ENCODE measurements around the gene TTC27. TPM values are rescaled to one million over a fixed set of nuclear protein-coding genes. Genes with fewer than 3 reads are reported as not detected.
"Not testable (repeated sequence)": the region's sequence is repeated elsewhere in the genome, so short reads cannot be mapped to it uniquely, and the experiment has no call there.

Gene TTC27
- total and polyA plus RNA-seq, 8 donors = 9.9 to 26.9 (median 22.5) TPM

- ATAC-seq = no peak
- H3K4me1 ChIP-seq = peaks cover 6 to 9% of the 10 kb centered on the region in 2 donors
- no peaks in the 10 kb centered on the region for H3K9me3 ChIP-seq
- no peak for TF ChIP-seq CTCF (IDR thresholded peaks at IDR 0.05)
- intact Hi-C loops (cut with DNase I) = no loop called here
- no peak overlapping the region for H3K27ac ChIP-seq
- H3K4me3 ChIP-seq = no peak overlapping the region
- DNase-seq = no peak
- H3K27me3 ChIP-seq = no peaks in the 10 kb centered on the region
- H3K36me3 ChIP-seq = peaks cover 0 to 25% of the 10 kb centered on the region in 2 donors
These were observed 3.0 kb upstream of the TTC27 start for GRCh38 chr2:32624812-32625211.

DNA sequence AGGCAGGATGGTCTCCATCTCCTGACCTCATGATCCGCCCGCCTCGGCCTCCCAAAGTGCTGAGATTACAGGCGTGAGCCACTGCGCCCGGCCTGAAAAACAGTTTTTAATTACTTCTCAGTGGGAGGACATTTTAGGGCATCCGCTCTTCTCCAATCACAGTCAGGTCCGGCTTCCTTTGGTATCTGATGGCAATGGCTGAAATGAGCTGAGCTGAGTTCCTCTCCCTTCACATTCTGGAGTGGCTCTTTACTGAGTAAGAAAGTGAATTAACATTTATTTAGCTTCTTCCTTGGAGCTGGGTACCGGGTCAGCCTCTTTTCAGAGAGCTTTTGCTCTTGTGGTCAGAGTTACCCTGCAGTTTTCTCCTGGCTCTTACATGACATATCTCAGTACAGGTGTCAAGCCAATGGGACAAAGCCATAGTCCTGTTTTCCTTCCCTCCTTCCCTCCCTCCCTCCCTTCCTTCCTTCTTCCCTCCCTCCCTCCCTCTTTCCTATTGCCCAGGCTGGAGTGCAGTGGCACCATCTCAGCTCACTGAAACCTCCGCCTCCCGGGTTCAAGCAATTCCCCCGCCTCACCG lies 1.1 kb upstream of the TTC27 start:
- Histone ChIP-seq H3K27ac (no peak overlapping the region), H3K4me1 (peaks cover 6 to 9% of the 10 kb centered on the region in 2 donors), H3K9me3 (no peaks in the 10 kb centered on the region), H3K4me3 (no peak overlapping the region), H3K36me3 (peaks cover 0 to 26% of the 10 kb centered on the region in 2 donors), H3K27me3 (no peaks in the 10 kb centered on the region)
- intact Hi-C loops (cut with DNase I) = no loop called here
- no peak for TF ChIP-seq CTCF (IDR thresholded peaks at IDR 0.05)
- ATAC-seq (no peak), DNase-seq (no peak)

- peak; percentile 67 for ATAC-seq
- peak overlapping the region in 1 of 2 donors; percentile 69 for H3K27ac ChIP-seq
- H3K9me3 ChIP-seq = no peaks in the 10 kb centered on the region
- DNase-seq = peak in 2 of 4 donors; percentile 35 to 43
- peak overlapping the region; percentile 74 to 90 for H3K4me3 ChIP-seq
- no peak for TF ChIP-seq CTCF (IDR thresholded peaks at IDR 0.05)
- H3K36me3 ChIP-seq = peaks cover 0 to 23% of the 10 kb centered on the region in 2 donors
- no peaks in the 10 kb centered on the region for H3K27me3 ChIP-seq
- H3K4me1 ChIP-seq = peaks cover 6 to 9% of the 10 kb centered on the region in 2 donors
- intact Hi-C loops (cut with DNase I) = no loop called here
These were observed 423 bp upstream of the TTC27 start for GRCh38 chr2:32627441-32627813.

- Histone ChIP-seq H3K4me1 (peaks cover 6 to 9% of the 10 kb centered on the region in 2 donors), H3K36me3 (peaks cover 0 to 50% of the 10 kb centered on the region in 2 donors), H3K4me3 (no peak overlapping the region), H3K9me3 (no peaks in the 10 kb centered on the region), H3K27me3 (no peaks in the 10 kb centered on the region), H3K27ac (no peak overlapping the region)
- no peak for TF ChIP-seq CTCF (IDR thresholded peaks at IDR 0.05)
- intact Hi-C loops (cut with DNase I) = no loop called here
- ATAC-seq = no peak
- no peak for DNase-seq
These were observed 4.2 kb downstream of the TTC27 start for GRCh38 chr2:32632089-32632488.

DNA sequence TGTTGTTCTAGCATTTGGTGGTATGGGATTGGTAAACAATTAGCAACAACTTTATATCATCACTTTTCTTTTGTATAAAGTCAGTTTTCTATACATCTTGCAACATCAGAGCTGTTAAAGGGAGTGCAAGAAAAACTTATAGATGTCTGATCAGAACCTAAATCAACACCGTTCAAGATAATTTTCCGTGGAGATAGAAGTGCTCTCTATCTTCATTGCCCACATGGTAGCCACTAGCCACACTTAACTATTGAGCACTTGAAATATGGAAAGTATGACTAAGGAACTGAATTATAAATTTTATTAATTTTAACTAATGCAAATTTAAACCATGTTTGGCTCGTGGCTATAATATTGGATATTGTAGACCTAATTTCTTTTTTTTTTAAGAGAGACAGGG lies 5.2 kb downstream of the TTC27 start:
- H3K27ac ChIP-seq = no peak overlapping the region
- intact Hi-C loops (cut with DNase I) = no loop called here
- no peak for DNase-seq
- no peaks in the 10 kb centered on the region for H3K9me3 ChIP-seq
- H3K27me3 ChIP-seq = no peaks in the 10 kb centered on the region
- H3K4me1 ChIP-seq = peaks cover 6 to 9% of the 10 kb centered on the region in 2 donors
- no peak overlapping the region for H3K4me3 ChIP-seq
- peaks cover 0 to 60% of the 10 kb centered on the region in 2 donors for H3K36me3 ChIP-seq
- ATAC-seq = no peak
- TF ChIP-seq CTCF (IDR thresholded peaks at IDR 0.05) = no peak

GRCh38 chr2:32638548-32638947 lies 10.7 kb downstream of the TTC27 start:
- H3K9me3 ChIP-seq; ATAC-seq; H3K27ac ChIP-seq; H3K4me1 ChIP-seq; H3K27me3 ChIP-seq; intact Hi-C loops (cut with DNase I); H3K4me3 ChIP-seq: not testable (repeated sequence)
- H3K36me3 ChIP-seq = peaks cover 0 to 95% of the 10 kb centered on the region in 2 donors
- DNase-seq = peak in 1 of 4 donors; percentile 54

Measured in left lung (tissue), 10 donors.